Memory B cell (primary cell): Measurements from ENCODE around the gene RASA3.

Experiments
- ATAC-seq: fragments of 150-1000 bp; cut with Tn5 transposase; 2 replicates; pipeline ENCODE4 v1.10.0; 2021; ENCODE audit warnings: low read depth, mild to moderate bottlenecking, moderate library complexity
- DNase-seq, 2 donors: peaks; one replicate each; pipeline ENCODE4 v3.0.0; 2022; ENCODE audit warnings: low spot score in 2 of 2
- H3K27ac Mint-ChIP-seq: one replicate; pipeline ENCODE4 v1.8.0; 2022; ENCODE audit warnings: mild to moderate bottlenecking, moderate library complexity, mixed read lengths
- H3K27me3 Mint-ChIP-seq: one replicate; pipeline ENCODE4 v1.8.0; 2022; ENCODE audit warnings: mixed read lengths
- H3K36me3 Mint-ChIP-seq: one replicate; pipeline ENCODE4 v1.8.0; 2022; ENCODE audit warnings: mild to moderate bottlenecking, mixed read lengths
- H3K4me1 Mint-ChIP-seq: one replicate; pipeline ENCODE4 v1.8.0; 2022; ENCODE audit warnings: mixed read lengths
- H3K4me3 Mint-ChIP-seq: one replicate; pipeline ENCODE4 v1.8.0; 2022; ENCODE audit warnings: mild to moderate bottlenecking, moderate library complexity, mixed read lengths
- H3K9me3 Mint-ChIP-seq: one replicate; pipeline ENCODE4 v1.8.0; 2022; ENCODE audit warnings: mixed read lengths

Gene RASA3

DNA sequence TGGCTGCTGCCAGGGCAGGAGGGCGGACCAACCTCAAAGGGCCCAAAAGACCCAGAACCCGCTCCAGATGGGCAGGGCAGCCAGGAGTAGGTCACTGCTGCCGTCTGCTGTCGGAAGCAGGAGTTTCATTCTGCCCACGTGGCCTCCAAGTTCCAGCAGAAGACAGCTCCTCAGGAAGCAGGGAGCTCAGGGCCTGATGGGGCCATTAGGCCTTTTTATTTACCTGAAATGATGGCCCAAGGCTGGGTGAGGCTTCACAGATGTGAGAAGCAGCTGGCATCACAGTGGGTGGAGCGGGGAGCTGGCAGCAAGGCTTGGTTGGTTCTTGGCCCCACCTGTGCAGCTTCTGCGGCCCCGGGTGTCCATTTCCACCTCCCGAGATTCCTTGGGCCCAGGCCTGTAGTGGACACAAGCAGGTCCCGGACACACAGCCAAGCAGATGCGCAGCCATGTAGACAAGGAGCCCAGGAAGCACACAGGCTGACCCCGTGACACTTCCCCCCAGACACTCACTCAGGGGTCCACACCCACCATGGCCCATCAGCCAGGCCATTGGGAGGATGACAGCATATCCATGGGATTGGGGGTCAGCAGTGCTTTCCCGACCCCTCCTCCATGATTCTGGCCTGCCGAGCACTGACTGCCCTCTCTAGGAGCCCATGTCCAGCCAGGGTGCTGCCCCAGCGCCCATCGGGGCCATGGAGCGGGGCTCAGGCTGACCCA, 185.0 kb downstream of the RASA3 start:
- Mint-ChIP-seq H3K27me3 (no peaks in the 10 kb centered on the region), H3K27ac (peak overlapping the region; percentile 18), H3K4me3 (no peak overlapping the region), H3K36me3 (no peaks in the 10 kb centered on the region), H3K4me1 (peaks cover 12% of the 10 kb centered on the region), H3K9me3 (no peaks in the 10 kb centered on the region)
- no peak for DNase-seq
- no peak for ATAC-seq

DNA sequence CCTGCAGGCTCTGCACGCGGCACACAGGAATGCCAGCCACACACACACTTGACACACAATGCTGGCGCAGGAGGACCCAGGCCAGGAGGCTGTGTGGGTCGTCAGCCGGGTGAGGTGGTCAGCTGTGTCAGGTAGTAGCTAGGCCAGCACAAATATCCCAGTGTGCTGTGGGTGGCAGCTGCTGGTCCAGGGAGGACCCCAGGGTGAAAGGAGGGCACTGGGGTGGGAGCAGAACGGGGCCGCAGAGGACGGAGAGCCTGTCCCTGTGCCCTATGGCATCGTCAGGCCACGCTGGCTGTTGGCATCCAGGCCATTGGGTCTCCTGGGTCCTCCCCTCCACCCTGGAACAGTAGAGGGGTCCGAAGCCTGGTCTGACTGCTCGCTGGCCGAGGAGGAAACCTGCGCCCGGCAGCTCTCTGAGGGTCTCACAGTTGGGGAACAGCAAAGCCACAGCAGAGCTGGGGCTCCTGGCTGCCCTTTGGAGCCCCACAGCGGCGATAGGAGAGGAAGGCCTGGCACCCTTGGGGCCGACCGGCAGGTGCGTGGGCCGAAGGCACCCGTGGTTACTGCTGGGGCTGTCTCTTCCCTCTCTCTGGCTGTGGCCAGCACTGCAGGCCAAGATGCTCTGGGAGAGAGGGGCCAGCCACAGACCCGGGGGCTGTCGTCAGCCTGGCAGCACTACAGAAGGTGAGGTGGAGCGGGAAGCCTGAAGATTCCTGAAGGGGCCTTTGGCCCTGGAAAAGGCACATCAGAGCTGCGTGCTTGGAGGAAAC, 185.8 kb downstream of the RASA3 start:
- Mint-ChIP-seq H3K9me3 (no peaks in the 10 kb centered on the region), H3K4me1 (peaks cover 12% of the 10 kb centered on the region), H3K27me3 (no peaks in the 10 kb centered on the region), H3K36me3 (no peaks in the 10 kb centered on the region), H3K4me3 (no peak overlapping the region), H3K27ac (no peak overlapping the region)
- no peak for DNase-seq
- ATAC-seq: no peak

GRCh38 chr13:113945857-113946408, 186.5 kb downstream of the RASA3 start:
- DNase-seq (no peak), ATAC-seq (no peak)
- Mint-ChIP-seq H3K4me3 (no peak overlapping the region), H3K27me3 (no peaks in the 10 kb centered on the region), H3K27ac (no peak overlapping the region), H3K9me3 (no peaks in the 10 kb centered on the region), H3K4me1 (peaks cover 12% of the 10 kb centered on the region), H3K36me3 (no peaks in the 10 kb centered on the region)

GRCh38 chr13:113943821-113944565, 188.4 kb downstream of the RASA3 start:
- no peaks in the 10 kb centered on the region for H3K9me3 Mint-ChIP-seq
- peaks cover 10% of the 10 kb centered on the region for H3K4me1 Mint-ChIP-seq
- peaks cover under 1% of the 10 kb centered on the region for H3K27me3 Mint-ChIP-seq
- H3K4me3 Mint-ChIP-seq: no peak overlapping the region
- no peak overlapping the region for H3K27ac Mint-ChIP-seq
- no peaks in the 10 kb centered on the region for H3K36me3 Mint-ChIP-seq
- no peak for DNase-seq
- ATAC-seq: no peak

DNA sequence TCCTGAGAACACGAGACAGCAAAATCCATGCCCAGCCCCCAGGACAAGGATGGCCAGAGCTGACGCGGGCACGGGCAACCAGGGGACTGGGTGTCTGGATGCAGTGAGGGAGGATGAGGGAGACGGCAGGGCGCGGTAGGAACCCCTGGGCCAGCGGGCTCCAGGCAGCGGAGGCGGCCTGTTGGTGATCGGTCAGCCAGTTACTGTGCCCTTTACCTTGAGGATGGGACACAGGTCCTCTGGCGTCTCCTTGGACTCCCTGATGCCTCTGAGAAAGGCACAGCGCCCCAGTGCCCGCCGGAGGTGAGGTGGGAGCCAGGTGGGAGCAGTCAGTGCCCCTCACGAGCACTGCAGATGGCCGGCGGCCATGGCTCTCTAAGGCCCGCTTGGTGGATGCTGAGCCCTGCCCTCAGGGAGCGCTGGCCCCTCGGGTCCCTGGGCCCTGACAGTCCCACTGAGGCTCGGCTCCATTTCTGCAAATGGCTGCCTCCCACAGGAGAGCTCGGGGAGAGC, 189.8 kb downstream of the RASA3 start:
- H3K9me3 Mint-ChIP-seq: no peaks in the 10 kb centered on the region
- H3K4me3 Mint-ChIP-seq: no peak overlapping the region
- no peak for ATAC-seq
- H3K36me3 Mint-ChIP-seq: no peaks in the 10 kb centered on the region
- no peak overlapping the region for H3K27ac Mint-ChIP-seq
- DNase-seq: no peak
- H3K27me3 Mint-ChIP-seq: peaks cover 11% of the 10 kb centered on the region
- peaks cover 3% of the 10 kb centered on the region for H3K4me1 Mint-ChIP-seq

DNA sequence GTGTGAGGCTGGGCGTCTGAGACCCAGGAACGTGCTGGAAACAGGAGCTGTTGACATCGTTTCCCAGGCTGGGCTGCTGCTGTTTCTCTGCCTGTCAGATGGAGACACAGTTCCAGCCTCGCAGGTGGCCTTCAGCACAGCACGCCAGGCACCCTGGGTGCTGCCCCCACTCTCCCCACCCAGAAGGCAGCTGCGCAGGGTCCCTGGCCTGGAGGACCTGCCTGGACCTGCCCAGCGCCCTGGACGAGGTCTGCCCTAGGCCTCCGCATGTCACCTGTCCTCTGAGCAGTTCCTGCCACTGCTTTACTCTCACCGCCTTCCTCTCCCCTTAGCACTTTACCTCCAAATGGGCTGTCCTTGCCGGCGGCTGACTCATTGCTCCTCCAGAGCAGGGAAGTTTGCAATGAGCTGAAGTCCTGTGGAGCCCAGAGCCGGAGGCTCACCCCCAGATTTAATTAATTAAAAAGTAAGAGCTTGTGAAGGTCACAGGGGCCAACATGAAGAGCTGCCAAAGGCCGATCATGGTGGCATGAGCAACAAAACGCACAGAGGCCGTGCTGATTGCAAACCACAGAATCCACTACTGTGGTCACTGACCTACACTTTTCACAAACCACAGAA, 190.7 kb downstream of the RASA3 start:
- Mint-ChIP-seq H3K36me3 (no peaks in the 10 kb centered on the region), H3K4me3 (no peak overlapping the region), H3K27me3 (peaks cover 14% of the 10 kb centered on the region), H3K27ac (no peak overlapping the region), H3K4me1 (no peaks in the 10 kb centered on the region), H3K9me3 (no peaks in the 10 kb centered on the region)
- no peak for DNase-seq
- ATAC-seq: no peak

DNA sequence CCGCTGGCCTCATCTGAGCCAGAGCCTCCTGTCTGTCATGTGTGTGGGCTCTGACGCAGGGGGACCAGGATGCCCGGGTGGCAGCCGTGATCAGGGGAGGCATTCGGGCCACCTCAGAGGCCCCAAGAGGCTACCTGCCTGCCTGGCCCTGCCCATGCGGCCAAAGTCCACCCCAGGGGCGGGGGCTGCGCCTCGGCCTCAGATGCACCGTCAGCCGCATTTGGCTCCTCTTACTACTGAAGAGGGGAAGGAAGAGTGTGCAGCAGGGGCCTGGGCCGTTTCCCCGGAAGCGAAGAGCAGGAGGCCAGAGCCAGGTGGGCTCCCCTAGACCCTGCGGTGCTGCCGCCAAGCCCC, 192.5 kb downstream of the RASA3 start:
- Mint-ChIP-seq H3K27ac (no peak overlapping the region), H3K36me3 (no peaks in the 10 kb centered on the region), H3K27me3 (peaks cover 18% of the 10 kb centered on the region), H3K4me3 (no peak overlapping the region), H3K9me3 (no peaks in the 10 kb centered on the region), H3K4me1 (no peaks in the 10 kb centered on the region)
- DNase-seq: no peak
- no peak for ATAC-seq

GRCh38 chr13:113939129-113939943, 193.1 kb downstream of the RASA3 start:
- H3K36me3 Mint-ChIP-seq: no peaks in the 10 kb centered on the region
- no peak overlapping the region for H3K4me3 Mint-ChIP-seq
- H3K9me3 Mint-ChIP-seq: no peaks in the 10 kb centered on the region
- ATAC-seq: no peak
- no peak overlapping the region for H3K27ac Mint-ChIP-seq
- peaks cover 18% of the 10 kb centered on the region for H3K27me3 Mint-ChIP-seq
- DNase-seq: no peak
- no peaks in the 10 kb centered on the region for H3K4me1 Mint-ChIP-seq

GRCh38 chr13:113938716-113939115, 193.7 kb downstream of the RASA3 start:
- no peaks in the 10 kb centered on the region for H3K36me3 Mint-ChIP-seq
- H3K4me3 Mint-ChIP-seq: no peak overlapping the region
- H3K27ac Mint-ChIP-seq: no peak overlapping the region
- no peaks in the 10 kb centered on the region for H3K9me3 Mint-ChIP-seq
- ATAC-seq (no peak), DNase-seq (no peak)
- peaks cover 22% of the 10 kb centered on the region for H3K27me3 Mint-ChIP-seq
- H3K4me1 Mint-ChIP-seq: no peaks in the 10 kb centered on the region

DNA sequence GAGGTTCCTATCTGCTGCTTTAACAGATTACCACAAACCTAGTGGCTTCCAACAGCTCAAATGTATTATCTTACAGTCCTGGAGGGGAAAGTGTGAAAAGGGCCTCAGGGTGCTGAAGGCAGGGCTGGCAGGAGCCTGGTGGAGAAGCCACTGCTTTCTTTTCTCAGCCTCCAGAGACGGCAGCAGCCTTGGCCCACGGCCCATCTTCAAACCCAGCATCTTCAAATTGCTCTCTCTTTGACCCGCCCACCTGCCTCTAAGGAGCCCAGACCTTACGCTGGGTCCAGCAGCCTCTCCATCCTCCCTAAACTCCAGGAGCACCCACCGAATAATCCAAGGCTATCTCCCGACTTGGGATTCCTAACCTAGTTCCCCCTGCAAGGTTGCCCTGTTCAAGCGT, 194.2 kb downstream of the RASA3 start:
- H3K4me1 Mint-ChIP-seq: no peaks in the 10 kb centered on the region

GRCh38 chr13:113937527-113938180, 194.8 kb downstream of the RASA3 start:
- H3K36me3 Mint-ChIP-seq: no peaks in the 10 kb centered on the region
- ATAC-seq (no peak), DNase-seq (no peak)
- H3K9me3 Mint-ChIP-seq: no peaks in the 10 kb centered on the region
- H3K4me1 Mint-ChIP-seq: no peaks in the 10 kb centered on the region
- H3K4me3 Mint-ChIP-seq: no peak overlapping the region
- no peak overlapping the region for H3K27ac Mint-ChIP-seq
- peaks cover 22% of the 10 kb centered on the region for H3K27me3 Mint-ChIP-seq

More for the DNA sequence above, 194.2 kb downstream of the RASA3 start:
- ATAC-seq (no peak), DNase-seq (no peak)
- no peak overlapping the region for H3K4me3 Mint-ChIP-seq
- peaks cover 22% of the 10 kb centered on the region for H3K27me3 Mint-ChIP-seq
- H3K36me3 Mint-ChIP-seq: no peaks in the 10 kb centered on the region
- no peaks in the 10 kb centered on the region for H3K9me3 Mint-ChIP-seq
- H3K27ac Mint-ChIP-seq: no peak overlapping the region

- Mint-ChIP-seq H3K36me3 (no peaks in the 10 kb centered on the region), H3K4me3 (no peak overlapping the region), H3K27ac (no peak overlapping the region), H3K4me1 (no peaks in the 10 kb centered on the region), H3K27me3 (peaks cover 24% of the 10 kb centered on the region), H3K9me3 (no peaks in the 10 kb centered on the region)
- ATAC-seq: no peak
- DNase-seq: no peak
Observed at GRCh38 chr13:113937073-113937472, 195.3 kb downstream of the RASA3 start.
